Ramos (cell line): ENCODE measurements around the gene KLHL11.

Experiments
- in situ Hi-C: fragments of 300-500 bp; cut with MboI; formaldehyde crosslinking; loops from one replicate; pipeline ENCODE4 v1.14.3; 2022; ENCODE audit warnings: low sequenced_read_pairs; ENCODE audit not compliant: unreplicated experiment

The KLHL11 gene

GRCh38 chr17:41811549-41812380 is 53.5 kb downstream of the KLHL11 start, which contains the start of gene P3H4:
Gene P3H4 (minus strand): TSS chr17:41811949. CDS start chr17:41811915, 34 bp downstream.
- in situ Hi-C loops: no loop called here

- in situ Hi-C loops: no loop called here
Observed at GRCh38 chr17:41810659-41811548, 54.3 kb downstream of the KLHL11 start.

- in situ Hi-C loops: no loop called here
Observed at GRCh38 chr17:41806685-41807445, 58.4 kb downstream of the KLHL11 start.
